NCI-H345 (cell line): Measurements from ENCODE around the gene PDE6D.
"Not testable (repeated sequence)": the region's sequence is repeated elsewhere in the genome, so short reads cannot be mapped to it uniquely, and the experiment has no call there.

Experiments used
- DNase-seq: peaks from one replicate; lab custom pipeline; 2025; lab: John Stamatoyannopoulos, UW

Gene PDE6D

GRCh38 chr2:231769170-231770136 is 11.6 kb downstream of the PDE6D start:
- DNase-seq: no peak

GRCh38 chr2:231765496-231765929 is 15.6 kb downstream of the PDE6D start:
- no peak for DNase-seq

- no peak for DNase-seq
These were observed 16.3 kb downstream of the PDE6D start for GRCh38 chr2:231764760-231765159.

GRCh38 chr2:231764124-231764523 is 17.0 kb downstream of the PDE6D start:
- DNase-seq: no peak

GRCh38 chr2:231761735-231762134 is 19.3 kb downstream of the PDE6D start:
- no peak for DNase-seq

GRCh38 chr2:231752061-231752460 is 29.0 kb downstream of the PDE6D start:
- DNase-seq: no peak

GRCh38 chr2:231751042-231751815 is 29.9 kb downstream of the PDE6D start:
- DNase-seq: no peak

GRCh38 chr2:231749016-231749415 is 32.1 kb downstream of the PDE6D start:
- DNase-seq: not testable (repeated sequence)

- DNase-seq: not testable (repeated sequence)
These were observed 32.8 kb downstream of the PDE6D start for GRCh38 chr2:231748153-231748896.

- no peak for DNase-seq
These were observed 35.6 kb downstream of the PDE6D start for GRCh38 chr2:231745303-231746038.

GRCh38 chr2:231743376-231744116 is 37.5 kb downstream of the PDE6D start:
- DNase-seq: no peak

- DNase-seq: no peak
These were observed 43.3 kb downstream of the PDE6D start for GRCh38 chr2:231737761-231738160.

GRCh38 chr2:231732604-231733003 is 48.5 kb downstream of the PDE6D start:
- DNase-seq: no peak

GRCh38 chr2:231727621-231728020 is 53.5 kb downstream of the PDE6D start:
- no peak for DNase-seq

GRCh38 chr2:231726276-231726675 is 54.8 kb downstream of the PDE6D start:
- DNase-seq: no peak

GRCh38 chr2:231725476-231725875 is 55.6 kb downstream of the PDE6D start:
- no peak for DNase-seq

GRCh38 chr2:231722721-231723307 is 58.3 kb downstream of the PDE6D start:
- no peak for DNase-seq

- DNase-seq: no peak
These were observed 59.8 kb downstream of the PDE6D start for GRCh38 chr2:231720987-231721966.
